SK-N-MC (cell line): ENCODE data around the gene AMMECR1L.

ENCODE experiments used
- EZH2 ChIP-seq: fragments of 200-600 bp; sonication (generic); IDR thresholded peaks from one replicate; pipeline ENCODE4 v1.6.1; 2017; ENCODE audit warnings: antibody characterized with exemption
- FOXP2 ChIP-seq: optimal IDR thresholded peaks from 2 replicates; pipeline ENCODE3; 2011; ENCODE audit warnings: mild to moderate bottlenecking, moderate library complexity; ENCODE audit not compliant: insufficient read depth; ENCODE audit errors: extremely low read length, control extremely low read depth
- POLR2AphosphoS5 ChIP-seq: IDR thresholded peaks from 2 replicates; pipeline ENCODE4 v1.6.1; 2012; ENCODE audit warnings: mild to moderate bottlenecking, low read depth, low read length, borderline replicate concordance

DNA sequence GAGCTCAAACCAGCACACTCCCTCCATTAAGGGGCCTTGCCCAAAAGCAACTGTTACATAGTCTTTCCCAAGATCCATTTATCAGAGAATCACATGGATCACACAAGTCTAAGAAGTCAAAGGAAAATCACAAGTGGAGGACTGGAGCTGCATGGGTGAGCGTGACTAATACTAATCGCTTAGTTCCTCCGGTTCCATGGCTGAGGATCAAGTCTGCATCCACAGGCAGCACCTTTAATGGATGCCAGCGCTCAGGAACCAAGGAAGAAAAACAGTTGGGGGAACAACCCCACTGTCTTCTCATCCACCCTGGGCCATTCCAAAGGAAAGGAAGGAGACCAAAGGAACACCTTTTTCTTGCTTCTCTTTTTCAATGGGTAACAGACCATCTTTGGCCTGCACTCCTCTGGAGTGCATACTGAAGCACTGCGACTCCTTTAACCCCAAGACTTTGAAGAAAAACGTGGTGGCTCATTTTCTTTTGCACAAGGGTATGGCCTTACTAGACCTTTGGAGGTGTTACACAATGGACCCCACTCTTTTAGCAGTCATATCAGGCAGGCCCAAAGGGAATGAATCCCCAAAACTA, 65.6 kb downstream of the AMMECR1L start:
- no peak for TF ChIP-seq EZH2
- no peak for TF ChIP-seq POLR2AphosphoS5
- no peak for TF ChIP-seq FOXP2
